Measurements from ENCODE around the gene SLC27A4. TPM values are rescaled to one million over a fixed set of nuclear protein-coding genes. Genes with fewer than 3 reads are reported as not detected.

The SLC27A4 gene
- total and polyA plus RNA-seq, 3 donors from 2014 or later = 32.8 to 38.0 (median 37.1) TPM

GRCh38 chr9:128349125-128349524, 8.8 kb downstream of the SLC27A4 start:
- Histone ChIP-seq H3K4me1 (no peaks in the 10 kb centered on the region), H3K27ac (no peak overlapping the region), H3K36me3 (ENCODE audit: low read depth, missing control alignments) (no peaks in the 10 kb centered on the region), H3K9me3 (no peaks in the 10 kb centered on the region), H3K27me3 (no peaks in the 10 kb centered on the region), H3K4me3 (no peak overlapping the region)
- WGBS, 2 donors = 72 to 79% methylated on average over 2 of the region's 2 CpGs
- TF ChIP-seq CTCF (IDR thresholded peaks at IDR 0.05) (no peak), POLR2A (IDR thresholded peaks at IDR 0.05) (no peak)
- DNase-seq = no peak
- intact Hi-C loops (cut with DNase I; ENCODE audit: low total_unique reads) = no loop called here

GRCh38 chr9:128349772-128350171, 9.4 kb downstream of the SLC27A4 start:
- Histone ChIP-seq H3K27me3 (no peaks in the 10 kb centered on the region), H3K27ac (no peak overlapping the region), H3K4me1 (no peaks in the 10 kb centered on the region), H3K9me3 (no peaks in the 10 kb centered on the region), H3K4me3 (no peak overlapping the region), H3K36me3 (ENCODE audit: low read depth, missing control alignments) (no peaks in the 10 kb centered on the region)
- TF ChIP-seq POLR2A (IDR thresholded peaks at IDR 0.05) (no peak), CTCF (IDR thresholded peaks at IDR 0.05) (no peak)
- no peak for DNase-seq
- 91 to 95% methylated on average over 6 of the region's 6 CpGs for WGBS, 2 donors
- intact Hi-C loops (cut with DNase I; ENCODE audit: low total_unique reads) = no loop called here

- WGBS, 2 donors = 94 to 96% methylated on average over 9 to 19 of the region's 19 CpGs
- intact Hi-C loops (cut with DNase I; ENCODE audit: low total_unique reads) = no loop called here
- Histone ChIP-seq H3K9me3 (no peaks in the 10 kb centered on the region), H3K27ac (no peak overlapping the region), H3K4me3 (no peak overlapping the region), H3K27me3 (no peaks in the 10 kb centered on the region), H3K36me3 (ENCODE audit: low read depth, missing control alignments) (no peaks in the 10 kb centered on the region), H3K4me1 (no peaks in the 10 kb centered on the region)
- DNase-seq = no peak
- TF ChIP-seq POLR2A (IDR thresholded peaks at IDR 0.05) (no peak), CTCF (IDR thresholded peaks at IDR 0.05) (no peak)
These were observed 15.1 kb downstream of the SLC27A4 start for GRCh38 chr9:128355451-128355850.

GRCh38 chr9:128358090-128358489, 17.8 kb downstream of the SLC27A4 start:
- H3K36me3 ChIP-seq (ENCODE audit: low read depth, missing control alignments) = no peaks in the 10 kb centered on the region
- DNase-seq = no peak

More at GRCh38 chr9:128358090-128358489, 17.8 kb downstream of the SLC27A4 start:
- Histone ChIP-seq H3K9me3 (no peaks in the 10 kb centered on the region), H3K4me3 (no peak overlapping the region), H3K4me1 (peaks cover 4% of the 10 kb centered on the region), H3K27me3 (no peaks in the 10 kb centered on the region), H3K27ac (no peak overlapping the region)
- intact Hi-C loops (cut with DNase I; ENCODE audit: low total_unique reads) = no loop called here
- WGBS, 2 donors = 70 to 81% methylated on average over 7 to 8 of the region's 8 CpGs
- TF ChIP-seq CTCF (IDR thresholded peaks at IDR 0.05) = no peak
- TF ChIP-seq POLR2A (IDR thresholded peaks at IDR 0.05) = no peak
